ENCODE measurements around the gene VWA5B1.
A peak's percentile ranks its signal among the peaks of the same experiment; 100 is the strongest.

Gene VWA5B1

DNA sequence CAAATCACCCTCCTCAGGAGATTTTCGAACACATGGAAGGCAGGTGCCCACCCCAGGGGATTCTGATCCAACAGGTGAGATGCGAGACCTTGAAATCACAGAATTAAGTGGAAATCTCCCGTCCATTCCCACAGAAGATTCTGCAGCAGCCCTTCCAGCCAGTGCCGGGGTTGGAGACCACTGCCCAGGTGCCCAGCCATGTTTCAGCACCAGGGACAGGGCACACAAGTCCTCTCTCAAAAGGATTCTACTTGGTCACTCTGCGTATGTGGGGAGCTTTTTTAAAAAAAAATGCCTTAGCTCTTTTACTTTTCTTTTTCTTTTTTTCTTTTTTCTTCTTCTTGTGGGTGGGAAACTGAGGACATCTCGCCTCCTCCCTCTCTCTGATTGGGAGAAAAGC is 80.7 kb downstream of the VWA5B1 start:
- no peak for DNase-seq

DNA sequence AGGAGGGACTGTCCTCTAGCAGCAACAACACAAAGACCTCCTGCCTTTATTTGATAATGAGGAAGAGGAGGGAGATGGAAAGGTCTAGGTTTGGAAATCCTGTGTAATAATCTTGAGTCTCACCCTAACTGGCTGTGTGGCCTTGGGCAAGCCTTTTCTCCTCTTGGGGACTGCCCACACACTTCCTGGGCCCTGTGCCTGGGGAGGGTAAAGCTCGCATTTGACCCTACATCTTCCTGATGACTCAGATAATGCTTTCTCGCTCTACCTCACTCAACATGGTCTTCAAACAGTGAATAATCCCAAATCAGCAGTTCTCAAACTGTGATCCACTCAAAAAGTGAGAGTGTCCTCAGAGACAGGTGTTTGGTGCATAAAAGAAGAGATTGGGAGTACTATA is 81.2 kb downstream of the VWA5B1 start:
- no peak for DNase-seq

DNA sequence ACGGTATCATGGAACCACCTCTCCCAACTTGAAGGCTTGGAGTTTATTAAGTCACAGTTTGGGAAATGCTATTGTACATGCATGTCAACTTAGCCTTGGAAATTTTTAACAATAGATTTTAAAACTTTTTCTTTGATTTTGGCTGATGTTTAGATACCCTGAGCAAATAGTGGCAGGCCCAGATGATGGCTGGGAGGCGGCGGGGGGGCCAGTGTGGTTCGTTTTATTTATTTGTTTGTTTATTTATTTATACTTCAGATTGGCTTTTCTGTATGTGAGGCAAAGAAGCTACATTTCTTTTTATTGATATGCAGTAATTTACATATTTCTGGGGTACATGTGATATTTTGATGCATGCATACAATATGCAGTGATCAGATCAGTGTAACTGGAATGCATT is 82.0 kb downstream of the VWA5B1 start:
- no peak for DNase-seq

DNA sequence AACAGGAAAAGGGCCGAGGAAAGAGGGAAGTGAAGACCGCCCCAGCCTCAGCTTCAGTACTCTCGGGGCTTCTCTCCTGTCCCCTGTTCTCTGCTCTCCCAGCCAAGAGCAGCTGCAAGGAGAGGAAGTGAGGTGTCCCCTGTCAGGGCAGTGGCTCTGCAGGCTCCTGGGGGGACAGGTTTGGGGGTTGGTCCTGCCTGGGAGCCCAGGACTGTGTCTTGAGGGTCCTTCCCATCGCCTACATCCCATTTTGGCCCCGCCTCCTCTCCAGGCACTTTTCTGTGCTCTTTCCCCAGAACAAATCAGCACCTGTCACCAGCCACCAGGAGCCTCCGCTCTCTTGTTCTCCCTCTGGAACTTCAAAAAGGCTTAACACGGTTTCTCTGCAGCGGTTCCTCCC is 82.6 kb downstream of the VWA5B1 start:
- DNase-seq: no peak

DNA sequence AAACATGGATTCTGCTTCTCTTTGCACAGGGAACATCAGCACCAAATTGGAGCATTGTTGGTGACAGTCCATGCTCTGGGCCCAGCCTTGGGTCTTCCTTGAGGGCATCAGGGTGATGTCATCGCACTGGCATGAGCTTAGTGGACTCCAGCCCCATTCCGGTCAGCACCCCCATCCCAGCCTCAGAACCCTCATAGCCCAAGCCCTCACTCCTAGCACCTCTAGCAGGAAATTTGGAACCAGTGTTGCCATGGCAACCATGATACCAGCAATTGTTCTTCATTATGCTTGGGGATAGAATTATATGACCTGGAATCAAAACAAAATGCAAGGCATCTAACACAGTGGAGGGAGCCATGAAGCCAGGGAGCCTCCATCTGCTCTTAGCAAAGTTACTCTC is 83.1 kb downstream of the VWA5B1 start:
- DNase-seq: no peak

DNA sequence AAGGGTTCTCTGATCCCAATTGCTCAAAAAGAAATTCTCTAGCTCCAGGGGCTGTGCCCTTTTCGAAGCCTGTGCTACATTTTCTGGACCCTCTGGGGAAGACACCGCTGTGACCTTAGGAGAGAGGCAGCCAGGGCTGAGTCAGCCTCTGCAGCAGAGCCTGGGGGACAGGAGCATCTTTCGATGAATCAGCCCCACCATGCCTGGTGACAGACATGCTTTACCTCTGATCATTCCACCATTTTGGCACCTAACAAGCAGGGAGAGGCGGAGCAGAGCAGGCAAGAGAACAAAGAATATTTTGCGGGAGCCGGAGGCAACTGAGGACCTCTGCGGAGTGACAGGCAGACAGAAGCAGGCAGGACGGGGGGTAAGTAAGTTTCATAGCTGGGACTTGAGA is 84.9 kb downstream of the VWA5B1 start:
- DNase-seq: no peak

DNA sequence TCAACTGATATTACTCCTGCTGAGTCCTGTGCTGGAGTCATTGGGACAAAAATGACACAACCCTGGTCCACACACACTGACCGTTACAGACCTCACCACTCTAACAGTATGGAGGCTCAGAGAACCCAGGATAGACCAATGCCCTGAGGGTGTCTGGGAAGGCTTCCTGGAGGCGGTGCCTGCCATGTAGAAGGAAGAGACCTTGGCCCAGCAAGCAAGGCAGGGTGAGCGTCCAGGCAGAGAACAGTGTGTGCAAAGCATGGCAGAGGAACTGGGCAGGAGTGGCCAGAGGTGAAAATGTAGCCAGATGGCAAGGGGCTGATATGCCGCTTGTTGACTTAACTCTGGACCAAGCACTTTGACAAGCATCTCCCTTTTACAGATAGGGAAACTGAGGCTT is 85.5 kb downstream of the VWA5B1 start:
- no peak for DNase-seq

DNA sequence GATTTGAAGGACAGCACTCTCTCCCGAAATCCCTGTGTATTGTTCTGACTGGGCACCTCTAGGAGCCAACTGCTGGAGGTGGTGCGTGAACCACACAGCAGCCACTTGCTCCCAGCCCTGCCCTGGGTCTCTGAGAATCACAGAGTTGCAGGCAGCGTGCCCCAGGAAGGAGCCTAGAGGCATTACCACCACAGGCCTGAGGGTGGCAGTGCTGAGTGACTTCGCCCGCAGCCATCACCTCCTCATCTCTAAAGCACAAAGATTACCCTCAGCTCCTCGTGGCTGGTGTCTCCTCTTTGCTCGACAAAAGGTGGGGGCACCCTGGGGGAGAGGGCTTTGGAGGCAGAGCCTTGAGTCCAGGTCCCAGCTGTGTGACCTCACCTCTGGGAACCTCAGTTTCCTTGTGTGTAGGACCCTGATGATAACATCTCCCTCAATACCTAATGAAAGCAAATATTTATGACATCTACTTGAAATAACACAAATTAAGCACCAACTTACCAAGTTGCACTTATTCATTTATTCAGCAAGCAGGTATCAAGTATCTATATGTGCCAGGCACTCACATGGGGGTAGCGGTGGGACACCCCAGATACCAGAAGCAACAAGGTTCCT is 86.3 kb downstream of the VWA5B1 start:
- peak; percentile 31 for DNase-seq

DNA sequence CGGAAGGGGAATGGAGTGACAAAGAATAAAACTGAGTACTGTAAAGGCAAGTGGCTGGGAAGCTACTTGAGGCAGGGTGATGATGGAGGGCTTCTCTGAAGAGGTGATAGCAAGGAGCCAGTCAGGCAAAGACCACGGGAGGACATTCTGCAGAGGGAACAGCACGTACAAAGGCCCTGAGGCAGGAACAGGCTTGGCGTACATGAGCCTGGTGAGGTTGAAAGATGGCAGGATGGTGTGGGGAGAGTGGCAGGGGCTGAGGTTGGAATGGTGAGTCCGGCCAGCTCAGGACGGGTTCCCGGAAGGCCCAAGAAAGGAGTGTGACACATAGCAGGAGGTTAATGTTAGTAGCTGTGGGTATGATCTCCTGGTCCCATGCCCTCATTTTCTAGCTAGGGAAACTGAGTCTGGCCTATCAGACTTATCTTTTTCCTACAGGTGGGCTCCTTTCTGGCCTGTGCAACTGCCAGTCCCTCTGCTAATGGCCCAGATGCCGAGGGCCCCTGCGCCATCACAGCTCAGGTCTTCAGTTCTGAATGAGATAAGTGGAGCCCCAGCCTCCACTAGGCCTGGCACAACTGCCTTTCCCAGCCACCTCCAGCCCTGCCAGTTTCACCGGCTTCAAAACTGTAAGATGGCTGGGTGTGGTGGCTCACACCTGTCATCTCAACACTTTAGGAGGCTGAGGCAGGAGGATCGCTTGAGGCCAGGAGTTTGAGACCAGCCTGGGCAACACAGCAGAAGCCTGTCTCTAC is 87.0 kb downstream of the VWA5B1 start:
- DNase-seq: no peak

DNA sequence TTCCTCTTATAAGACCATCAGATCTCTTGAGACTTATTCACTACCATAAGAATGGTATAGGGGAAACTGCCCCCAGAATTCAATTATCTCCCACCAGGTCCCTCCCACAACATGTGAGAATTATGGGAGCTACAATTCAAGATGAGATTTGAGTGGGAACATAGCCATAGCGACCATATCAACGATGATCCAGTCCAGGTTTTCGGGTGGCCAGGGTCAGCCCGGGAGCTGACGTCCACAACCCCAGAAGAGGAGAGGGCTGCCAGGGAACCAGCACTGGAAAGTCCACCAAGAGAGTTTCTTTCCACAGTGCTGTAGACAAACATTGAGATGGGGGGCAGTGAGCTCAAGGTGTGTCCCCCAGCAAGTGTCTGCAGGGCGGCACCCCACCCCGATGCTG is 88.4 kb downstream of the VWA5B1 start:
- no peak for DNase-seq

DNA sequence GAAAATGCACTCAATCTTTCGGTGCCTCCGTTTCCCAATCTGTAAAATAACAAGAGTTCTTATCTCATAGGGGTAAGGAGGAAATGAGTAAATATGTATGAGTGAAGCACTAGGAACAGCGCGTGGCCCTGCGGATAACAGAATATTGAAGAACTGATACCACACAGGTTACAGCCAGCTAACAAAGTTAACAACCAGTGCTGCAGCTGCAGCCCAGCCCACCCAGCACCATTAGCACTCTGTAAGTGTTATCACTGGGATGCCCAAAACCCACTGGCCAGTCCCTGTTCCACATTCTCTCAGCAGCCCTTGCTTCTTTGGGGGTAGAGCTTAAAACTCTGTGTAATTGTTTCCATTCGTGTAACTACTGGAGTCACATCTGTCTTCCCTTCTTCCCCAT is 89.5 kb downstream of the VWA5B1 start:
- DNase-seq: no peak

DNA sequence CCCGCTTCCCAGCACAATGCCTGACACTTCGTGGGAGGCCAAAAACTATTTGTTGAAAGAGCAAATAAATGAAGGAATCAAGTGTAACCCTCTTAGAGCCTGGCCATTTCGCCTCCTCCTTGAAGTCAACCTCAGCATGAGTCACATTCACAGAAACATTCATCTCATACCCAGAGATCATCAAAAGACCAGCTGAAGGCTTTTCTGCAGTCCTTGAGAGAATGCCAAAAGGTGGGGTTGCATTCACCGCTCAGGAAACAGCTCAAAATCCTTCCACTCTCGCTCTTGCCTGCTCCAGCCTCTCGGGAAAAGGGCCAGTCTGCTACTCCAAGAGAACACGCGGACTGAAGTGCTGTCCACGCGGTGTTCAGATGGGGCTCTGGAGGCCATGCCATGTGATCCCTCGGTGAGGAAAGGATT is 90.0 kb downstream of the VWA5B1 start:
- no peak for DNase-seq

DNA sequence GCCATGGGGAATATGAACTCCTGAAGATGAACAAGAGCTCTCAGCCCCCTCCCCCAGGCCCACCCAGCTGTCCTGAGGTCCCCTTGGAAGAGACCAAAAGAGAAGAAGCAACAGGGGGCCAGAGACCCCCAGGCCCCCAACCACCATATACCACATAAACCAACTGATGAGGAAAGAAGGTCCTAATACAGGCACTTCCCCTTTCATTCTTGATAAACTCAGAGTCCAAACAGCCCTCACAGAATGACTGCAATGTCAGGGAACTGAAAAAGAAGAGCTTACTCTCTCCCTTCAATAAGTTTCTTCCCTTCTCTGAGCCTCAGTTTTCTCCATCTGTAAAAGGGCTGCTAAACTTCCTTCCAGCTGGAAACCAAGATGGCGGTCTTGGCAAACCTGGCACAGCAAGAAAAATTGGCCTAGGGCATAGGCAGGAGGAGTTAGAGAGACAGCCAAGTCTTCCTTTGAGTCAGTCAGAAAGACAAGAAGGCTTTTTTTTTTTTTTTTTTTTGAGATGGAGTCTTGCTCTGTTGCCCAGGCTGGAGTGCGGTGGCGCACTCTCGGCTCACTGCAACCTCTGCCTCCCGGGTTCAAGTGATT is 90.5 kb downstream of the VWA5B1 start:
- DNase-seq: no peak

DNA sequence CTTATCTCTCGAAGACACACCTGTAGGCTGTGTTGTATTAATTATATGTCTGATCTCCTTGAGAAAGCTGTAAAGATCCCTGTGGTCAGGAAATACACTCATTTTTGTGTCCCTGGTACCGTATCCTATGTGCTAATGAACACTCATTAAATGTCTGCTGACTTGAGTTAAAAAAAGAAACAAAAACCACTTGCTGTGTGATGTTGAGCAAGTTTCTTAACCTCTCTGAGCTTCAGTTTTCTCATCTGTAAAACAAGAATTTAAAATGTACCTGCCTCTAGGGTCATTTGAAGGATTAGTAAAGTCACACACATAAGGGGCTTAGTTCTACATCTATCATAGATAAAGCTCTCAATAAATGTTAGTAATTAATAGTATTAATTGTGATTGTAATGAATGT is 91.3 kb downstream of the VWA5B1 start:
- DNase-seq: no peak

DNA sequence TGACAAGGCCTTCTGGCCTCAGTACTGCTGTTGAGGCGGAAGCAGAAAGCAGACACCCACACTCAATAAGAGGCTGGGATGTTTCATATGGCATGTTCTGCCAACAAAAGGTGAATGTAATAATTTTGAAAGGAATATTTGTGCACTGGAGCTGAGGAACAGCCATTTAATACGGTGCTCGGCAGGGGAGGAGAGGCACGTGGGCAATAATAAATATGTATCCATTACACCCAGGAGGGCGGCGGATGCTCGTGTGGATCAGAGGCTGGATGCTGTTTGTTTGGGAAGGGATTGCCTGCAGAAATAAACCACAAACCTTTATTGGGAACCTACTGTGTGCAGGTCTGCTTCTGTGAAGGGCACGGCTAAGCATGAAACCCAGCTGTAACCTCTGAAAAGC is 92.0 kb downstream of the VWA5B1 start:
- DNase-seq: no peak

DNA sequence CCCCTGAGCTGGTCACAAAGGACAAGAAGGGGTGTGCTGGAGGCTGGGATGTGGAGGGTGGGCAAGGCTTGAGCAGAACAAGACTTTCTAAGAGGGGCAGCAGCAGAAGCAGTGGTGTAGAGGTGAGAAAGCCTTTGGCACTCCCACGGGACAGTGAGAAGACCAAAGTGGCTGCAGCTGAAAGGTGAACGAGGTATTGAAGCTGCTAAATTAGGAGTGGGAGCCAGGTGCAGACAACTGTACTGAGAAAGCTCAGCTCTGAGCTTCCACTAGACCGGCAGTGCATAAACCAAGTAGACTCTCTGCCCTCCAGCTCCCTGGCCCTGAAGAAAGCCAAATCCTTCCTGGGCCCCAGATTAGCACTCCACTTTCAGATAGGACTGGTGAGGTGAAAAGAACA is 93.0 kb downstream of the VWA5B1 start:
- DNase-seq: no peak

DNA sequence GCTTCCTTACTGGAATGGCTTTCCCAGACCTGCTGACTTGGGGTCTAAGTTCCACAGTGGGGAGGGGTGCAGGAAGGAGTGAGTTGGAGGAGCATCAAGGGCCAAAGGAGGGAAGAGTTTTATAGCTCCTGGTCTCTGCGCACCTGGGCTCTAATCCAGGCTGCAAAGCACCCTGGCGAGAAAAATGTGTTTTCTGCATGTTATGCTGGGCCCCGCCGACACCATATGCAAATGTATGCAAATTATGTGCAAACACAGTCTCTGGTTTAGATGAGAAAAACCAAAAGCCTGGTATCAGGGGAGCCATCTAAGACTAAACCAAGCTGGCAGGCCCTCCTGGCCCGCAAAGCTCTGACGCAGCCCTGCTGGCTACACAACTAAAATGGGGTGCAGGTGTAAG is 95.0 kb downstream of the VWA5B1 start:
- no peak for DNase-seq

DNA sequence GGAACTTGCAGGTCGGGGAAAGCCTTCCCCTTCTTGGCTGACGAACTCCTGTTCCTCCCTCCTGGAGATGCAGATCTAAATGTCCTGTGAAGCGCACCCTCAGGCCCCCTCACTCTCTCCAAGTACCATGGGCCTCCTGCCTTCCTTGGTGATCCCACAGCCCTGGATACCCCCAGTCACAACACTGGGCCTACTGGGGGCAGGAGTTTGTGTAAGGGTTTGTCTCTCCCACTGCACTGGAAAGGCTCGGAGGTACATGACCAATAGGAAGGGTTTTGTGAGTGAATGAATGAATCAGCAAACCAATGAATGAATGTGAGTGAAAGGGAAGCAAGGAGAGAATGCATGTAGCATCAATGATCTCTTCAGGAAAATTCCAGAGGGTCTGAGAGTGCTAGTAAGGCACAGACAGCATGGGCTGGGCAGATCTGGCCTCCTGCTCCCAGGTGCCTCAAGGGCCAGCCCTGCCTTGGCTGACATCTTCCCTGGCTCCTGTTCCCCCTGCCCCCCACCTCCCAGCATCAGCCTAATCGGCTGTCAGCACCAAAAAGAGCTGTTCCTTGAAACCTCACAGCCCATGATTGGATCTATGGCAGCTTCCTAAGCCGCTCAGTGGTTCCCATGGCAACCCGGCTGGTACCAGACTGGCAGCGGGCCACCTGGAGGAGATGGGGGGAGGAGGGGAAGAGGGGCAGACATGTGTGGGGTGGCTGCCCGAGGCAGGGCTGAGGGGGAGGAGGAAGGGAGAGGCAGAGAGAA is 95.8 kb downstream of the VWA5B1 start:
- no peak for DNase-seq

DNA sequence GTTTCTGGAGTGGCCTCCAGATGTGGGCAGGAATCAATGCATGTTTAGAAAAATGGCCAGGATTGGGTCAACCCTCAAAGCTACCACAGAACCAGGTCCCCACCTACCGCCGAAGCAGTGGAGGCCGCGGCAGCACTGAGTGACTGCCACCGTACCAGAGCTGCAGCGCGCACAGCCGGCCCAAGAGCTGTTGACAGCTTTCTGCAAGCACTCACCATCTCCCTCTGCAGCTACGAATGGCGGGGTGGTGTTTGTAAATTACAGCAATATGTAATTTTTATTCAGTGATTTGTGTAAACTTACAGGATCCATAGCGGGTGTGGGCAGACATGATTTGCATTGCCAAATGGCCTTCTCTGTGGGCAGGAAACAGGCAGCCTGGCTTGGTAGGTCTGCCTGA is 98.9 kb downstream of the VWA5B1 start:
- no peak for DNase-seq

DNA sequence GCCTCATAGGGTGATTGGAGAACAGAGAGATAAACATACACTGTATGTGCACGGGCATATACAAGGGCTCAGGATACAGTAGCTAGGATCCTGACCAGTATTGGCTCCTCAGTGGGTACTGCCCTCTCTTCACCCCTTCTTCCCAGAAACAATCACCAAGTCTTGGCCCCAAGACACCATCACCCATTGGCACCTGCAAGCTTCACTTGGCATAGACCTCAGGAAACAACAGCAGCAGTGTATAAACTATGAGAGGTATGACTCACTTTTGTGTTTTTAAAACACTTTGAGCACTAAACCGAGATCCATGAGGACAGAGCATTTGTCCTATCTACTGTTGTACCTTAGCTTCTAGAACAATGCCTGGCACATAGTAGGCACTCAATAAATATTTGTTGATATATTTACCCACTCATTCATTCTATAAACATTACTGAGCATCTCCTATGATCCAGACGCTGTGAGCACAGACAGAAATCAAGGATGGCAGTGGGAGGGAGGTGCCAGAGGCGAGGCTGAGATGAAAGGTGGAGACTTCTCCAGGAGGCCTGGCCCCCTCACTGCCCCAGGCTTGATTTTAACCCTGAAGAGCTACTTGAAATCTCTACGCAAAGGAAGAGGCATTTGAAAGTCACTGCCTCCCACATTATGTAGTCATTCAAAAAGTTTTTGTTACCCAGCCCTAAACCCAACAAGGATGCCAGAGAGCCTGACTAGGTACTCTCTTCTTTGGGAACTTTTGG is 100.1 kb downstream of the VWA5B1 start:
- DNase-seq: no peak

DNA sequence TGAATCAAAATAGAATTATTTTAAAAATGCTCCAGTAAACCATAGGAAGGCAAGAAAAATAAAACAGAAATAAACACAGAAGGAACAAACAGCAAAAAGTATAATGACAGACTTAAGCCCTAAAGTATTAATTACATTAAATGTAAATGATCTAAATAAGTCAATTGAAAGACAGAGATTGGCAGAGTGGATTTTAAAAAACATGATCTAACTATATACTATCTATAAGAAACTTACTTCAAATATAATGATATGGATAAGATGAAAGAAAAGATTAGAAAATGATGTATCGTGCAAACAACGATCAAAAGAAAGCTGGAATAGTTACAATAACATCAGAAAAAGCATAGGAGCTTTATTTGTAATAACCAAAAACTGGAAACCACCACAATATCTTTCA is 104.6 kb downstream of the VWA5B1 start:
- DNase-seq: no peak

DNA sequence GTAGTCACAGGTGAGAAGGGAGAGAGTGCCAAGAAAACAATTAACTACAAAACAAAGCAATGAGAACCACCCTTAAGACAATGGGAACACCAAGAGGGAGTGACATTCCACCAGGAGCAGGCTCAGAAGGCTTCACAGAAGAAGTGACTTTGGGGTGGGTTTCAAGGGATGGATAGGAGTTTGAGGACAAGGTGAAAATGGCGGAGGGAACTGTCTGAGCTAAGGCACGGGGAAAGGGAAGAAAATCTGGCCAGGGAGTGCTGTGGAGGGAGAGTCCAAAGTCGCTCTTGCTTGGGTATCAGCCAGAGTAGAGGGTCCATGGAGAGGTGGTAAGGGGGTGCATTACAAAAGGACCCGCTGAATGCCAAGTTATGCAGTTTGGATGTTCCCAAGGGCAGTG is 108.1 kb downstream of the VWA5B1 start:
- DNase-seq: no peak

DNA sequence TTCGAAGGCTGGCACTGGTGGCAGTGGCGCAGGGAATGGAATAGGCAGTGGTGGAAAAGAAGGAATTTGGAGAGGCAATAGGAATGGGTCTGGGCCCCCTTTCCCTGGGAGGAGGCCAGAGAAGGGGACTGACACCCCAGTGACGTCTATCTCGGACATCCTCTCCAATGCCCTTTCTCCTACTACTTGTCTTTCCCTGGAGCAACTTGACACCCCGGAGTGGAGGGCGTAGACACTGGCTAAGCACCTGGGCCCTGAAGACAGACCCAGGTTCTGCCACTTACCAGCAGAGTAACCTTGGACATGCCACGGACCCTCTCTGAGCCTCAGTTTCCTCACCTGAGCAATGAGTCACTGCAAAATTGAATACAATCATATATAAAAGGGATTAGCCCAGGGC is 108.5 kb downstream of the VWA5B1 start:
- no peak for DNase-seq

Measured in femur (tissue), 1 donor.